DND-41 (cell line): ENCODE results near the gene DIS3L2.

Source experiments
- EZH2 ChIP-seq: IDR thresholded peaks from 3 replicates; pipeline ENCODE4 v1.6.1; 2012; ENCODE audit warnings: borderline replicate concordance, low read depth, mild to moderate bottlenecking, moderate library complexity, low read length, inconsistent platforms; ENCODE audit not compliant: severe bottlenecking
- TF ChIP-seq, protein P1 (sequence below): IDR thresholded peaks from 2 replicates; pipeline ENCODE4 v1.5.1; 2012; ENCODE audit warnings: borderline replicate concordance, low read length, moderate library complexity, mild to moderate bottlenecking; ENCODE audit not compliant: poor library complexity, severe bottlenecking; ENCODE audit errors: extremely low read depth

DNA sequence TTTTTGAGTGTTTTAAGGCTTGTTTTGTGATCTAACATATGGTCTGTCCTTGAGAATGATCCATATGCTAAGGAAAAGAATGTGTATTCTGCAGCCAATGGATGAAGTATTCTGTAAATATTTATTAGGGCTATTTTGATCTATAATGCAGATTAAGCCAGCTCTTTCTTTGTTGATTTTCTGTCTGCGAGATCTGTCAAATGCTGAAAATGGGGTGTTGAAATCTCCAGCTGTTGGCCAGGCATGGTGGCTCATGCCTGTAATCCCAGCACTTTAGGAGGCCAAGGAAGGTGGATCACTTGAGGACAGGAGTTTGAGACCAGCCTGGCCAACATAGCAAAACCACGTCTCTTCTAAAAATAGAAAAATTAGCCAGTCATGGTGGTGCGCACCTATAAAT lies 132.7 kb downstream of the DIS3L2 start:
- TF ChIP-seq, protein P1, sequence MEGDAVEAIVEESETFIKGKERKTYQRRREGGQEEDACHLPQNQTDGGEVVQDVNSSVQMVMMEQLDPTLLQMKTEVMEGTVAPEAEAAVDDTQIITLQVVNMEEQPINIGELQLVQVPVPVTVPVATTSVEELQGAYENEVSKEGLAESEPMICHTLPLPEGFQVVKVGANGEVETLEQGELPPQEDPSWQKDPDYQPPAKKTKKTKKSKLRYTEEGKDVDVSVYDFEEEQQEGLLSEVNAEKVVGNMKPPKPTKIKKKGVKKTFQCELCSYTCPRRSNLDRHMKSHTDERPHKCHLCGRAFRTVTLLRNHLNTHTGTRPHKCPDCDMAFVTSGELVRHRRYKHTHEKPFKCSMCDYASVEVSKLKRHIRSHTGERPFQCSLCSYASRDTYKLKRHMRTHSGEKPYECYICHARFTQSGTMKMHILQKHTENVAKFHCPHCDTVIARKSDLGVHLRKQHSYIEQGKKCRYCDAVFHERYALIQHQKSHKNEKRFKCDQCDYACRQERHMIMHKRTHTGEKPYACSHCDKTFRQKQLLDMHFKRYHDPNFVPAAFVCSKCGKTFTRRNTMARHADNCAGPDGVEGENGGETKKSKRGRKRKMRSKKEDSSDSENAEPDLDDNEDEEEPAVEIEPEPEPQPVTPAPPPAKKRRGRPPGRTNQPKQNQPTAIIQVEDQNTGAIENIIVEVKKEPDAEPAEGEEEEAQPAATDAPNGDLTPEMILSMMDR: no peak
- no peak for TF ChIP-seq EZH2
